Sigmoid colon (tissue), 7 donors: Measurements from ENCODE around the gene NHLH1. TPM values are rescaled to one million over a fixed set of nuclear protein-coding genes. Genes with fewer than 3 reads are reported as not detected.

ENCODE experiments used
- DNase-seq: peaks from one replicate; pipeline ENCODE4 v3.0.0-alpha.2; 2019
- H3K27ac ChIP-seq, 4 donors: fragments of 200-600 bp; sonication (generic); one replicate each; pipeline ENCODE4 v1.5.1; 2016 to 2019; ENCODE audit warnings: mild to moderate bottlenecking in 1 of 4
- H3K27me3 ChIP-seq, 3 donors: fragments of 200-600 bp; sonication (generic); one replicate each; pipeline ENCODE4 v1.5.1; 2019; ENCODE audit warnings: mild to moderate bottlenecking in 1 of 3
- H3K36me3 ChIP-seq, 4 donors: fragments of 200-600 bp; sonication (generic); one replicate each; pipeline ENCODE4 v1.5.1; 2016 to 2019
- H3K4me1 ChIP-seq, 4 donors: fragments of 200-600 bp; sonication (generic); one replicate each; pipeline ENCODE4 v1.5.1; 2017 to 2019
- H3K4me3 ChIP-seq, 4 donors: fragments of 200-600 bp; sonication (generic); one replicate each; pipeline ENCODE4 v1.5.1; 2017 to 2019; ENCODE audit warnings: mild to moderate bottlenecking in 2 of 4, moderate library complexity in 1 of 4
- H3K9me3 ChIP-seq, 4 donors: fragments of 200-600 bp in 3 of 4; sonication (generic) in 3 of 4; one replicate each; pipeline versions ENCODE4 v1.5.1 to v1.6.1; 2013 to 2019
- CTCF ChIP-seq, 4 experiments: fragments of 450-650 bp in 3 of 4; fragments of 200-600 bp in 1 of 4; IDR thresholded peaks; one replicate each; pipeline ENCODE4 v1.5.1; 2016 to 2019; ENCODE audit warnings: antibody characterized with exemption in 4 of 4, mild to moderate bottlenecking in 3 of 4, moderate library complexity in 2 of 4
- EP300 ChIP-seq, 4 donors: sonication (generic); formaldehyde crosslinking; IDR thresholded peaks; one replicate each; pipeline ENCODE4 v1.6.1; 2017; ENCODE audit warnings: antibody characterized with exemption in 4 of 4
- POLR2A ChIP-seq, 2 donors: fragments of 450-650 bp; IDR thresholded peaks; one replicate each; pipeline ENCODE4 v1.6.1; 2016; ENCODE audit warnings: antibody characterized with exemption in 2 of 2, mild to moderate bottlenecking in 2 of 2, moderate library complexity in 2 of 2
- POLR2AphosphoS5 ChIP-seq, 4 donors: sonication (generic); formaldehyde crosslinking; IDR thresholded peaks; one replicate each; pipeline ENCODE4 v1.6.1; 2017; ENCODE audit warnings: antibody characterized with exemption in 4 of 4
- whole genome bisulfite sequencing, 2 donors: extraction: QIAGEN DNeasy Blood & Tissue Kit; methylation state at CpG; one replicate each; pipeline ENCODE4 v1.1.7; 2013; 5-methylcytosine and 5-hydroxymethylcytosine counted together
- intact Hi-C: fragments of 100-400 bp; cut with DNase I; formaldehyde crosslinking; loops from one replicate; pipeline ENCODE4 v1.15.1; 2023
- polyA plus RNA-seq, 3 donors: library from polyadenylated mRNA; stranded (reverse); fragments of 200-250 nt; gene quantifications; one replicate each; pipeline ENCODE4 v1.2.3, GENCODE V29; 2013
- total RNA-seq, 4 donors: library from RNA; depleted of rRNA; stranded (reverse); fragments of >200 nt; gene quantifications; one replicate each; pipeline ENCODE4 v1.1.0, GENCODE V29; 2016
- donor health status: healthy with polysubstance abuse.
- donor health status: Bipolar disorder and iron deficiency.
- donor health status: healthy.

NHLH1 gene
- total and polyA plus RNA-seq, 7 donors, result under 0.01 to 0.60 (median 0.12) TPM; not detected in 4

GRCh38 chr1:160363010-160363409, 3.9 kb upstream of the NHLH1 start:
- intact Hi-C loops, result no loop called here
- Histone ChIP-seq H3K27ac (no peak overlapping the region), H3K27me3 (no peaks in the 10 kb centered on the region), H3K9me3 (no peaks in the 10 kb centered on the region), H3K4me3 (no peak overlapping the region), H3K4me1 (no peaks in the 10 kb centered on the region), H3K36me3 (peaks cover 0 to 22% (median 4%) of the 10 kb centered on the region in 4 donors)
- 57 to 67% methylated on average over 5 of the region's 5 CpGs for WGBS, 2 donors
- TF ChIP-seq EP300 (IDR thresholded peaks at IDR 0.05), result no peak
- DNase-seq, result no peak

GRCh38 chr1:160363951-160364735, 2.7 kb upstream of the NHLH1 start:
- 75 to 76% methylated on average over 12 of the region's 12 CpGs for WGBS, 2 donors
- intact Hi-C loops, result no loop called here
- no peak for DNase-seq

GRCh38 chr1:160365325-160365724, 1.5 kb upstream of the NHLH1 start:
- no peak overlapping the region for H3K4me3 ChIP-seq
- DNase-seq, result no peak

More at GRCh38 chr1:160363951-160364735, 2.7 kb upstream of the NHLH1 start:
- Histone ChIP-seq H3K36me3 (peaks cover 0 to 14% (median 0%) of the 10 kb centered on the region in 4 donors), H3K4me3 (no peak overlapping the region), H3K27me3 (no peaks in the 10 kb centered on the region), H3K4me1 (no peaks in the 10 kb centered on the region), H3K9me3 (no peaks in the 10 kb centered on the region), H3K27ac (no peak overlapping the region)
- TF ChIP-seq EP300 (IDR thresholded peaks at IDR 0.05) (no peak), POLR2A (IDR thresholded peaks at IDR 0.05) (no peak), CTCF (IDR thresholded peaks at IDR 0.05) (no peak), POLR2AphosphoS5 (IDR thresholded peaks at IDR 0.05) (no peak)

GRCh38 chr1:160367516-160367900, 637 bp downstream of the NHLH1 start:
- Histone ChIP-seq H3K4me1 (no peaks in the 10 kb centered on the region), H3K4me3 (no peak overlapping the region), H3K36me3 (no peaks in the 10 kb centered on the region), H3K9me3 (no peaks in the 10 kb centered on the region), H3K27ac (no peak overlapping the region), H3K27me3 (peaks cover 0 to 17% (median 11%) of the 10 kb centered on the region in 3 donors)
- no peak for DNase-seq
- WGBS, 2 donors, result 44 to 52% methylated on average over 4 of the region's 4 CpGs
- intact Hi-C loops, result no loop called here
- TF ChIP-seq EP300 (IDR thresholded peaks at IDR 0.05), result no peak
- TF ChIP-seq POLR2AphosphoS5 (IDR thresholded peaks at IDR 0.05), result no peak
- no peak for TF ChIP-seq POLR2A (IDR thresholded peaks at IDR 0.05)
- no peak for TF ChIP-seq CTCF (IDR thresholded peaks at IDR 0.05)

More at GRCh38 chr1:160365325-160365724, 1.5 kb upstream of the NHLH1 start:
- Histone ChIP-seq H3K36me3 (peaks cover 0 to 3% (median 0%) of the 10 kb centered on the region in 4 donors), H3K9me3 (no peaks in the 10 kb centered on the region), H3K4me1 (no peaks in the 10 kb centered on the region), H3K27ac (no peak overlapping the region), H3K27me3 (no peaks in the 10 kb centered on the region)
- 89 to 100% methylated on average over 1 of the region's 1 CpG for WGBS, 2 donors
- TF ChIP-seq CTCF (IDR thresholded peaks at IDR 0.05), result no peak
- TF ChIP-seq EP300 (IDR thresholded peaks at IDR 0.05), result no peak
- no peak for TF ChIP-seq POLR2A (IDR thresholded peaks at IDR 0.05)
- TF ChIP-seq POLR2AphosphoS5 (IDR thresholded peaks at IDR 0.05), result no peak
- intact Hi-C loops, result no loop called here

- WGBS, 2 donors, result 77 to 81% methylated on average over 4 of the region's 4 CpGs
- Histone ChIP-seq H3K4me3 (no peak overlapping the region), H3K9me3 (no peaks in the 10 kb centered on the region), H3K36me3 (no peaks in the 10 kb centered on the region), H3K27ac (no peak overlapping the region), H3K27me3 (peaks cover 0 to 17% (median 11%) of the 10 kb centered on the region in 3 donors), H3K4me1 (no peaks in the 10 kb centered on the region)
- no peak for TF ChIP-seq POLR2AphosphoS5 (IDR thresholded peaks at IDR 0.05)
- no peak for TF ChIP-seq CTCF (IDR thresholded peaks at IDR 0.05)
- no peak for TF ChIP-seq POLR2A (IDR thresholded peaks at IDR 0.05)
- TF ChIP-seq EP300 (IDR thresholded peaks at IDR 0.05), result no peak
- intact Hi-C loops, result no loop called here
- DNase-seq, result no peak
Measured at GRCh38 chr1:160367934-160368923, 1.4 kb downstream of the NHLH1 start.
